HEK293 (cell line): ENCODE results near the gene ZEB2.

Experiments
- CTCF ChIP-seq: fragments of 450-650 bp; formaldehyde crosslinking; IDR thresholded peaks from 2 replicates; pipeline ENCODE4 v1.5.1; 2016; ENCODE audit warnings: missing biosample characterization, missing genetic modification characterization
- FEZF1 ChIP-seq: fragments of 450-650 bp; formaldehyde crosslinking; IDR thresholded peaks from 2 replicates; pipeline ENCODE4 v1.5.1; 2016; ENCODE audit warnings: missing biosample characterization, missing genetic modification characterization
- ZNF239 ChIP-seq: fragments of 450-650 bp; formaldehyde crosslinking; IDR thresholded peaks from 2 replicates; pipeline ENCODE4 v1.5.1; 2016; ENCODE audit warnings: missing biosample characterization, missing genetic modification characterization
- ZNF48 ChIP-seq: fragments of 450-650 bp; formaldehyde crosslinking; IDR thresholded peaks from 2 replicates; pipeline ENCODE4 v1.5.1; 2016; ENCODE audit warnings: missing biosample characterization, missing genetic modification characterization
- ZNF501 ChIP-seq: fragments of 450-650 bp; formaldehyde crosslinking; IDR thresholded peaks from 2 replicates; pipeline ENCODE4 v1.5.1; 2016; ENCODE audit warnings: missing biosample characterization, missing genetic modification characterization
- ZNF792 ChIP-seq: fragments of 450-650 bp; formaldehyde crosslinking; IDR thresholded peaks from 2 replicates; pipeline ENCODE4 v1.5.1; 2016; ENCODE audit warnings: missing biosample characterization, missing genetic modification characterization

GRCh38 chr2:144381716-144382115, 138.2 kb downstream of the ZEB2 start:
- TF ChIP-seq ZNF501 (tag by site-specific recombination) (no peak), CTCF (tag by site-specific recombination) (no peak), ZNF239 (no peak), ZNF792 (tag by site-specific recombination) (no peak), ZNF48 (no peak), FEZF1 (tag by site-specific recombination) (no peak)
